WTC11 (cell line): Measurements from ENCODE around the gene LIN28B. TPM values are rescaled to one million over a fixed set of nuclear protein-coding genes. Genes with fewer than 3 reads are reported as not detected.
A peak's percentile ranks its signal among the peaks of the same experiment; 100 is the strongest.
"Not testable (repeated sequence)": the region's sequence is repeated elsewhere in the genome, so short reads cannot be mapped to it uniquely, and the experiment has no call there.

Source experiments
- ATAC-seq: fragments of 200-7000 bp; cut with Tn5 transposase; 2 replicates; pipeline ENCODE4 v1.10.0; 2021; ENCODE audit warnings: mild to moderate bottlenecking, moderate library complexity
- CTCF ChIA-PET: fragments of 300-600 bp; sonication (Branson Sonifier 250); formaldehyde crosslinking; loops from one replicate; lab custom pipeline; 2021; ENCODE audit warnings: antibody characterized with exemption; lab: Charles Lee
- POLR2A ChIA-PET: fragments of 350-600 bp; sonication (Branson Sonifier 250); formaldehyde crosslinking; loops from one replicate; lab custom pipeline; 2021; ENCODE audit warnings: antibody characterized with exemption; lab: Charles Lee
- DNase-seq: peaks from one replicate; pipeline ENCODE4 v3.0.0; 2021; ENCODE audit warnings: low spot score
- H3K27ac Mint-ChIP-seq: 2 replicates; pipeline ENCODE4 v1.8.0; 2021; ENCODE audit warnings: mixed read lengths
- H3K27me3 Mint-ChIP-seq: 2 replicates; pipeline ENCODE4 v1.8.0; 2021; ENCODE audit warnings: low read depth, mild to moderate bottlenecking, moderate library complexity, mixed read lengths
- H3K36me3 Mint-ChIP-seq: 2 replicates; pipeline ENCODE4 v1.8.0; 2021; ENCODE audit warnings: mixed read lengths
- H3K4me1 Mint-ChIP-seq: 2 replicates; pipeline ENCODE4 v1.8.0; 2022; ENCODE audit warnings: mixed read lengths
- H3K4me3 Mint-ChIP-seq: 2 replicates; pipeline ENCODE4 v1.8.0; 2021; ENCODE audit warnings: mild to moderate bottlenecking, moderate library complexity, mixed read lengths
- H3K9me3 Mint-ChIP-seq: 2 replicates; pipeline ENCODE4 v1.8.0; 2021; ENCODE audit warnings: mixed read lengths
- CDX4 ChIP-seq: fragments of 250-450 bp; sonication (Bioruptor Pico); IDR thresholded peaks from 2 replicates; pipeline ENCODE4 v1.9.0; 2021; ENCODE audit warnings: moderate library complexity, mild to moderate bottlenecking, inconsistent platforms, borderline replicate concordance
- FOXK1 ChIP-seq: sonication (generic); formaldehyde crosslinking; IDR thresholded peaks from 2 replicates; pipeline ENCODE4 v1.8.0; 2022; ENCODE audit warnings: mild to moderate bottlenecking, moderate library complexity, missing genetic modification reagents
- NFATC4 ChIP-seq: fragments of 250-450 bp; sonication (Bioruptor Pico); IDR thresholded peaks from 2 replicates; pipeline ENCODE4 v1.9.0; 2021; ENCODE audit warnings: mild to moderate bottlenecking
- NR1H2 ChIP-seq: sonication (generic); formaldehyde crosslinking; IDR thresholded peaks from 2 replicates; pipeline ENCODE4 v1.9.0; 2021; ENCODE audit warnings: mild to moderate bottlenecking, moderate library complexity, missing genetic modification reagents
- TCF7 ChIP-seq: sonication (generic); formaldehyde crosslinking; IDR thresholded peaks from 2 replicates; pipeline ENCODE4 v1.8.0; 2022; ENCODE audit warnings: mild to moderate bottlenecking, low read depth, missing genetic modification reagents, moderate library complexity
- TEAD4 ChIP-seq: sonication (generic); formaldehyde crosslinking; IDR thresholded peaks from 2 replicates; pipeline ENCODE4 v1.8.0; 2022; ENCODE audit warnings: mild to moderate bottlenecking, missing genetic modification reagents
- ZNF281 ChIP-seq: sonication (generic); formaldehyde crosslinking; IDR thresholded peaks from 2 replicates; pipeline ENCODE4 v1.8.0; 2023; ENCODE audit warnings: mild to moderate bottlenecking, missing genetic modification reagents
- ZNF425 ChIP-seq: fragments of 250-450 bp; sonication (Bioruptor Pico); conservative IDR thresholded peaks from 2 replicates; pipeline ENCODE4 v1.9.0; 2021; ENCODE audit warnings: mild to moderate bottlenecking
- total RNA-seq: library from RNA; stranded (reverse); gene quantifications from 3 replicates; pipeline ENCODE4 v1.2.3, GENCODE V29; 2021
- TF ChIP-seq, protein P1 (sequence below): sonication (generic); formaldehyde crosslinking; conservative IDR thresholded peaks from 2 replicates; pipeline ENCODE4 v1.8.1; 2023; ENCODE audit warnings: mild to moderate bottlenecking, low read depth, missing genetic modification reagents, moderate library complexity
- TF ChIP-seq, protein P2 (sequence below): sonication (generic); formaldehyde crosslinking; IDR thresholded peaks from 2 replicates; pipeline ENCODE4 v1.8.1; 2023; ENCODE audit warnings: mild to moderate bottlenecking, missing genetic modification reagents, borderline replicate concordance
- TF ChIP-seq, protein P3 (sequence below): sonication (generic); formaldehyde crosslinking; IDR thresholded peaks from 2 replicates; pipeline ENCODE4 v1.8.1; 2022; ENCODE audit warnings: mild to moderate bottlenecking, missing genetic modification reagents, moderate library complexity, borderline replicate concordance

Gene LIN28B
- total RNA-seq, 1 experiment from 2014 or later, result 73.4 TPM

- TF ChIP-seq, protein P1, sequence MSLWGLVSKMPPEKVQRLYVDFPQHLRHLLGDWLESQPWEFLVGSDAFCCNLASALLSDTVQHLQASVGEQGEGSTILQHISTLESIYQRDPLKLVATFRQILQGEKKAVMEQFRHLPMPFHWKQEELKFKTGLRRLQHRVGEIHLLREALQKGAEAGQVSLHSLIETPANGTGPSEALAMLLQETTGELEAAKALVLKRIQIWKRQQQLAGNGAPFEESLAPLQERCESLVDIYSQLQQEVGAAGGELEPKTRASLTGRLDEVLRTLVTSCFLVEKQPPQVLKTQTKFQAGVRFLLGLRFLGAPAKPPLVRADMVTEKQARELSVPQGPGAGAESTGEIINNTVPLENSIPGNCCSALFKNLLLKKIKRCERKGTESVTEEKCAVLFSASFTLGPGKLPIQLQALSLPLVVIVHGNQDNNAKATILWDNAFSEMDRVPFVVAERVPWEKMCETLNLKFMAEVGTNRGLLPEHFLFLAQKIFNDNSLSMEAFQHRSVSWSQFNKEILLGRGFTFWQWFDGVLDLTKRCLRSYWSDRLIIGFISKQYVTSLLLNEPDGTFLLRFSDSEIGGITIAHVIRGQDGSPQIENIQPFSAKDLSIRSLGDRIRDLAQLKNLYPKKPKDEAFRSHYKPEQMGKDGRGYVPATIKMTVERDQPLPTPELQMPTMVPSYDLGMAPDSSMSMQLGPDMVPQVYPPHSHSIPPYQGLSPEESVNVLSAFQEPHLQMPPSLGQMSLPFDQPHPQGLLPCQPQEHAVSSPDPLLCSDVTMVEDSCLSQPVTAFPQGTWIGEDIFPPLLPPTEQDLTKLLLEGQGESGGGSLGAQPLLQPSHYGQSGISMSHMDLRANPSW (CRISPR knock-in tag), result no peak
- TF ChIP-seq, protein P2, sequence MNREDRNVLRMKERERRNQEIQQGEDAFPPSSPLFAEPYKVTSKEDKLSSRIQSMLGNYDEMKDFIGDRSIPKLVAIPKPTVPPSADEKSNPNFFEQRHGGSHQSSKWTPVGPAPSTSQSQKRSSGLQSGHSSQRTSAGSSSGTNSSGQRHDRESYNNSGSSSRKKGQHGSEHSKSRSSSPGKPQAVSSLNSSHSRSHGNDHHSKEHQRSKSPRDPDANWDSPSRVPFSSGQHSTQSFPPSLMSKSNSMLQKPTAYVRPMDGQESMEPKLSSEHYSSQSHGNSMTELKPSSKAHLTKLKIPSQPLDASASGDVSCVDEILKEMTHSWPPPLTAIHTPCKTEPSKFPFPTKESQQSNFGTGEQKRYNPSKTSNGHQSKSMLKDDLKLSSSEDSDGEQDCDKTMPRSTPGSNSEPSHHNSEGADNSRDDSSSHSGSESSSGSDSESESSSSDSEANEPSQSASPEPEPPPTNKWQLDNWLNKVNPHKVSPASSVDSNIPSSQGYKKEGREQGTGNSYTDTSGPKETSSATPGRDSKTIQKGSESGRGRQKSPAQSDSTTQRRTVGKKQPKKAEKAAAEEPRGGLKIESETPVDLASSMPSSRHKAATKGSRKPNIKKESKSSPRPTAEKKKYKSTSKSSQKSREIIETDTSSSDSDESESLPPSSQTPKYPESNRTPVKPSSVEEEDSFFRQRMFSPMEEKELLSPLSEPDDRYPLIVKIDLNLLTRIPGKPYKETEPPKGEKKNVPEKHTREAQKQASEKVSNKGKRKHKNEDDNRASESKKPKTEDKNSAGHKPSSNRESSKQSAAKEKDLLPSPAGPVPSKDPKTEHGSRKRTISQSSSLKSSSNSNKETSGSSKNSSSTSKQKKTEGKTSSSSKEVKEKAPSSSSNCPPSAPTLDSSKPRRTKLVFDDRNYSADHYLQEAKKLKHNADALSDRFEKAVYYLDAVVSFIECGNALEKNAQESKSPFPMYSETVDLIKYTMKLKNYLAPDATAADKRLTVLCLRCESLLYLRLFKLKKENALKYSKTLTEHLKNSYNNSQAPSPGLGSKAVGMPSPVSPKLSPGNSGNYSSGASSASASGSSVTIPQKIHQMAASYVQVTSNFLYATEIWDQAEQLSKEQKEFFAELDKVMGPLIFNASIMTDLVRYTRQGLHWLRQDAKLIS (CRISPR knock-in tag), result no peak
- TF ChIP-seq NR1H2 (CRISPR knock-in tag) (no peak), ZNF281 (no peak), FOXK1 (CRISPR knock-in tag) (no peak), NFATC4 (CRISPR knock-in tag) (no peak), TEAD4 (CRISPR knock-in tag) (no peak), TCF7 (CRISPR knock-in tag) (no peak)
These were observed 118.3 kb downstream of the LIN28B start (continued) for GRCh38 chr6:105075210-105075609.

GRCh38 chr6:105076418-105076817, 119.5 kb downstream of the LIN28B start:
- H3K27me3 Mint-ChIP-seq, ATAC-seq, H3K27ac Mint-ChIP-seq, DNase-seq, H3K4me3 Mint-ChIP-seq, H3K9me3 Mint-ChIP-seq: not testable (repeated sequence)
- peaks cover 11% of the 10 kb centered on the region for H3K4me1 Mint-ChIP-seq
- H3K36me3 Mint-ChIP-seq, result peaks cover 16% of the 10 kb centered on the region
- POLR2A ChIA-PET, result interaction anchor here (0.6 kb wide), 2 partner anchors 17 to 121 kb away, joined by 3 read pairs; no protein-coding TSS in a partner anchor
- CTCF ChIA-PET, result interaction anchor here (0.9 to 2.2 kb wide), 7 partner anchors 10 to 239 kb away, joined by 3 to 22 read pairs (median 4); partner anchors contain the start of gene HACE1

DNA sequence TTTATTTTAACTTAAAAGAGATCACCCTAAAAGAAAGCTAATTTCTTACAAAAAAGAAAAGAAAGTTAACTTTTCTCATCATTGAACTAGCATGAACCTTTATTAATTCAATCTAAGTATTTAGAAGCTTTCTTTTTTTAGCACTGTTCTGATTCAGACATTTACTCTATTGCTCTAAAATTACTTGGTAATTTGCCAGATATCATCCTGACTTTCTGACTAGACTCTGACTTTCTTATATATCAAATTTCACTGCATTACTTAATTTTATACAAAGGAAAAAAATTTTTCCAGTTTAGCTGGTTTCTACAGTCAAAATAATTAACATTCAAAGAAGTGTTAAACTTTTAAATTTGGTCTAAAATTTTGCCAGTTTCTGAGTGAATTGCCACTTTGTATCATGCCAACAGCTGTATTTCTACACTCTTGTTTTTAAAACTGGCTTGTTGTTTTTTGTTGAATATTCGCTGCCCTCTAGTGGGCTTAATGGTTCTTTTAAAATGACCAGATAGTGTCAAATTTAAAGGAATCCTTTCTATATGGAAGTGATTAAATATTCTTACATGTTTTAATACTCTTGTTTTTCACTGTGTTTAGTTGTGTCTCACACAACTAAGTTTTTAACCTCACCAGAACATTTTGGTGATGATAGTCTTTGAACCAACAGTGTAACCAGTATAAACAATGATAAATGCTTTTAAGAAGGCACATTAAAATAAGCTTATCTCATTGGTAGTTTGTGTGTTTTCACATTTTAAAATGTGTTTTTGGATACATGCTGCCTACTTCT, 120.9 kb downstream of the LIN28B start:
- POLR2A ChIA-PET, result no interaction called here
- no peaks in the 10 kb centered on the region for H3K27me3 Mint-ChIP-seq
- peak overlapping the region; percentile 54; the same call in 1 of the 2 replicates for H3K27ac Mint-ChIP-seq
- DNase-seq (no peak), ATAC-seq (no peak)
- no peaks in the 10 kb centered on the region for H3K9me3 Mint-ChIP-seq
- peaks cover 16% of the 10 kb centered on the region for H3K36me3 Mint-ChIP-seq
- CTCF ChIA-PET, result interaction anchor here (0.6 to 2.2 kb wide), 20 partner anchors 10 to 288 kb away, joined by 3 to 22 read pairs (median 4); partner anchors contain the start of gene HACE1
- H3K4me1 Mint-ChIP-seq, result peaks cover 6% of the 10 kb centered on the region; the same call in 1 of the 2 replicates
- H3K4me3 Mint-ChIP-seq, result no peak overlapping the region
- TF ChIP-seq CDX4, result no peak
- TF ChIP-seq, protein P3, sequence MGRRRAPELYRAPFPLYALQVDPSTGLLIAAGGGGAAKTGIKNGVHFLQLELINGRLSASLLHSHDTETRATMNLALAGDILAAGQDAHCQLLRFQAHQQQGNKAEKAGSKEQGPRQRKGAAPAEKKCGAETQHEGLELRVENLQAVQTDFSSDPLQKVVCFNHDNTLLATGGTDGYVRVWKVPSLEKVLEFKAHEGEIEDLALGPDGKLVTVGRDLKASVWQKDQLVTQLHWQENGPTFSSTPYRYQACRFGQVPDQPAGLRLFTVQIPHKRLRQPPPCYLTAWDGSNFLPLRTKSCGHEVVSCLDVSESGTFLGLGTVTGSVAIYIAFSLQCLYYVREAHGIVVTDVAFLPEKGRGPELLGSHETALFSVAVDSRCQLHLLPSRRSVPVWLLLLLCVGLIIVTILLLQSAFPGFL (CRISPR knock-in tag), result no peak
- TF ChIP-seq ZNF425 (CRISPR knock-in tag), result no peak
